Mononuclear cell (primary cell): ENCODE data around the gene KIF13A. TPM values are rescaled to one million over a fixed set of nuclear protein-coding genes. Genes with fewer than 3 reads are reported as not detected.
"Not testable (repeated sequence)": the region's sequence is repeated elsewhere in the genome, so short reads cannot be mapped to it uniquely, and the experiment has no call there.

Experiments used
- H3K27me3 ChIP-seq: 2 replicates; pipeline ENCODE4 v1.6.0; 2011; ENCODE audit warnings: low read length, control low read depth; ENCODE audit not compliant: insufficient read depth
- H3K4me1 ChIP-seq: 2 replicates; pipeline ENCODE4 v1.5.1; 2011; ENCODE audit warnings: mild to moderate bottlenecking, low read length, control low read depth; ENCODE audit not compliant: insufficient read depth
- H3K4me3 ChIP-seq: 2 replicates; pipeline ENCODE4 v1.5.1; 2011; ENCODE audit warnings: mild to moderate bottlenecking, low read length, moderate library complexity
- H3K9me3 ChIP-seq: 2 replicates; pipeline ENCODE4 v1.5.1; 2011; ENCODE audit warnings: low read depth, mild to moderate bottlenecking, control low read depth, low read length
- total RNA-seq: library from RNA; depleted of rRNA; stranded (reverse); fragments of >200 nt; gene quantifications from one replicate; pipeline ENCODE4 v1.2.3, GENCODE V29; 2012

The KIF13A gene
- total RNA-seq, 1 donor = 18.1 TPM

- no peak overlapping the region for H3K4me3 ChIP-seq
- H3K9me3 ChIP-seq = no peaks in the 10 kb centered on the region
- H3K4me1 ChIP-seq = peaks cover 8% of the 10 kb centered on the region
- no peaks in the 10 kb centered on the region for H3K27me3 ChIP-seq
These were observed 116.9 kb downstream of the KIF13A start for GRCh38 chr6:17870300-17871188.

- H3K9me3 ChIP-seq = no peaks in the 10 kb centered on the region
These were observed 117.7 kb downstream of the KIF13A start for GRCh38 chr6:17869753-17870050.

GRCh38 chr6:17869010-17869752 lies 118.3 kb downstream of the KIF13A start:
- no peaks in the 10 kb centered on the region for H3K9me3 ChIP-seq
- H3K4me1 ChIP-seq = peaks cover 8% of the 10 kb centered on the region
- H3K4me3 ChIP-seq = no peak overlapping the region
- H3K27me3 ChIP-seq = no peaks in the 10 kb centered on the region

More at GRCh38 chr6:17869753-17870050, 117.7 kb downstream of the KIF13A start:
- no peak overlapping the region for H3K4me3 ChIP-seq
- H3K4me1 ChIP-seq = peaks cover 8% of the 10 kb centered on the region
- H3K27me3 ChIP-seq = no peaks in the 10 kb centered on the region

- Histone ChIP-seq H3K9me3 (no peaks in the 10 kb centered on the region), H3K27me3 (no peaks in the 10 kb centered on the region), H3K4me1 (peaks cover 8% of the 10 kb centered on the region), H3K4me3 (no peak overlapping the region)
These were observed 119.6 kb downstream of the KIF13A start for GRCh38 chr6:17867880-17868279.

GRCh38 chr6:17866876-17867444 lies 120.5 kb downstream of the KIF13A start:
- Histone ChIP-seq H3K27me3 (no peaks in the 10 kb centered on the region), H3K4me1 (peaks cover 8% of the 10 kb centered on the region), H3K4me3 (no peak overlapping the region), H3K9me3 (no peaks in the 10 kb centered on the region)

- H3K4me1 ChIP-seq = peaks cover 8% of the 10 kb centered on the region
- H3K4me3 ChIP-seq = no peak overlapping the region
- no peaks in the 10 kb centered on the region for H3K9me3 ChIP-seq
- H3K27me3 ChIP-seq = no peaks in the 10 kb centered on the region
These were observed 121.4 kb downstream of the KIF13A start for GRCh38 chr6:17865798-17866725.

- H3K27me3 ChIP-seq = no peaks in the 10 kb centered on the region
- no peaks in the 10 kb centered on the region for H3K9me3 ChIP-seq
- H3K4me1 ChIP-seq = peaks cover 8% of the 10 kb centered on the region
- no peak overlapping the region for H3K4me3 ChIP-seq
These were observed 122.2 kb downstream of the KIF13A start for GRCh38 chr6:17865243-17865642.

- Histone ChIP-seq H3K27me3 (no peaks in the 10 kb centered on the region), H3K9me3 (no peaks in the 10 kb centered on the region), H3K4me1 (peaks cover 1% of the 10 kb centered on the region), H3K4me3 (no peak overlapping the region)
These were observed 123.3 kb downstream of the KIF13A start for GRCh38 chr6:17863901-17864754.

GRCh38 chr6:17861361-17861760 lies 126.1 kb downstream of the KIF13A start:
- H3K4me1 ChIP-seq = no peaks in the 10 kb centered on the region
- no peaks in the 10 kb centered on the region for H3K9me3 ChIP-seq
- H3K27me3 ChIP-seq = no peaks in the 10 kb centered on the region
- H3K4me3 ChIP-seq = no peak overlapping the region

GRCh38 chr6:17859846-17860245 lies 127.6 kb downstream of the KIF13A start:
- Histone ChIP-seq H3K4me1 (no peaks in the 10 kb centered on the region), H3K9me3 (no peaks in the 10 kb centered on the region), H3K27me3 (no peaks in the 10 kb centered on the region), H3K4me3 (no peak overlapping the region)

GRCh38 chr6:17858584-17858983 lies 128.9 kb downstream of the KIF13A start:
- Histone ChIP-seq H3K27me3 (no peaks in the 10 kb centered on the region), H3K9me3 (no peaks in the 10 kb centered on the region)

GRCh38 chr6:17857188-17857587 lies 130.2 kb downstream of the KIF13A start:
- not testable (repeated sequence) for H3K4me3 ChIP-seq, H3K27me3 ChIP-seq, H3K4me1 ChIP-seq, H3K9me3 ChIP-seq

More at GRCh38 chr6:17858584-17858983, 128.9 kb downstream of the KIF13A start:
- H3K4me1 ChIP-seq = no peaks in the 10 kb centered on the region
- H3K4me3 ChIP-seq = no peak overlapping the region

GRCh38 chr6:17856306-17856705 lies 131.1 kb downstream of the KIF13A start:
- no peaks in the 10 kb centered on the region for H3K9me3 ChIP-seq
- no peaks in the 10 kb centered on the region for H3K4me1 ChIP-seq

GRCh38 chr6:17855381-17855780 lies 132.1 kb downstream of the KIF13A start:
- Histone ChIP-seq H3K4me1 (no peaks in the 10 kb centered on the region), H3K27me3 (no peaks in the 10 kb centered on the region), H3K9me3 (no peaks in the 10 kb centered on the region), H3K4me3 (no peak overlapping the region)

More at GRCh38 chr6:17856306-17856705, 131.1 kb downstream of the KIF13A start:
- H3K4me3 ChIP-seq = no peak overlapping the region
- no peaks in the 10 kb centered on the region for H3K27me3 ChIP-seq
